HepG2 (cell line): ENCODE data around the gene DDX1. TPM values are rescaled to one million over a fixed set of nuclear protein-coding genes. Genes with fewer than 3 reads are reported as not detected.

Experiments used
- ATF1 ChIP-seq: IDR thresholded peaks from 2 replicates; pipeline ENCODE4 v1.6.1; 2016; ENCODE audit warnings: mild to moderate bottlenecking, control low read depth
- FIP1L1 ChIP-seq: fragments of 200-400 bp; formaldehyde crosslinking; IDR thresholded peaks from 2 replicates; pipeline ENCODE4 v1.6.1; 2018; ENCODE audit warnings: low read depth, mild to moderate bottlenecking, low read length, moderate library complexity, borderline replicate concordance; ENCODE audit not compliant: insufficient read depth
- IRF2 ChIP-seq: IDR thresholded peaks from 2 replicates; pipeline ENCODE4 v1.6.1; 2018; ENCODE audit warnings: missing genetic modification reagents, missing compliant biosample characterization
- MAFK ChIP-seq, 2 experiments: IDR thresholded peaks in 1 of 2; conservative IDR thresholded peaks in 1 of 2; 2 replicates each; pipeline ENCODE4 v1.6.1; 2011; ENCODE audit warnings: improper control_type of control experiment in 2 of 2, low read length in 2 of 2
- MZF1 ChIP-seq: sonication (generic); formaldehyde crosslinking; IDR thresholded peaks from 2 replicates; pipeline ENCODE4 v1.8.1; 2023; ENCODE audit warnings: mild to moderate bottlenecking, missing genetic modification reagents, borderline replicate concordance
- RAD51 ChIP-seq: fragments of 450-650 bp; IDR thresholded peaks from 2 replicates; pipeline ENCODE4 v1.6.1; 2016; ENCODE audit warnings: borderline replicate concordance
- SKI ChIP-seq: fragments of 450-650 bp; IDR thresholded peaks from one replicate; pipeline ENCODE4 v1.6.1; 2018; ENCODE audit warnings: mild to moderate bottlenecking; ENCODE audit not compliant: partially characterized antibody
- SOX5 ChIP-seq: IDR thresholded peaks from 2 replicates; pipeline ENCODE4 v1.6.1; 2016; ENCODE audit warnings: borderline replicate concordance
- TBX2 ChIP-seq: sonication (generic); formaldehyde crosslinking; IDR thresholded peaks from 2 replicates; pipeline ENCODE4 v1.5.0; 2020; ENCODE audit warnings: missing genetic modification reagents, mild to moderate bottlenecking, borderline replicate concordance
- TOPORS ChIP-seq: sonication (generic); formaldehyde crosslinking; IDR thresholded peaks from 2 replicates; pipeline ENCODE4 v1.8.0; 2023; ENCODE audit warnings: mild to moderate bottlenecking, missing genetic modification reagents
- ZBTB1 ChIP-seq: sonication (generic); formaldehyde crosslinking; IDR thresholded peaks from 2 replicates; pipeline ENCODE4 v1.4.0; 2020; ENCODE audit warnings: missing genetic modification reagents, borderline replicate concordance
- ZNF282 ChIP-seq: fragments of 450-650 bp; IDR thresholded peaks from 2 replicates; pipeline ENCODE4 v1.6.1; 2018; ENCODE audit not compliant: partially characterized antibody
- ZNF549 ChIP-seq: sonication (generic); formaldehyde crosslinking; IDR thresholded peaks from 2 replicates; pipeline ENCODE4 v1.5.0; 2020; ENCODE audit warnings: missing genetic modification reagents
- ZNF562 ChIP-seq: sonication (generic); formaldehyde crosslinking; IDR thresholded peaks from 2 replicates; pipeline ENCODE4 v1.8.0; 2022; ENCODE audit warnings: missing genetic modification reagents, borderline replicate concordance
- ZNF678 ChIP-seq: sonication (generic); formaldehyde crosslinking; IDR thresholded peaks from 2 replicates; pipeline ENCODE4 v1.4.0; 2020; ENCODE audit warnings: mild to moderate bottlenecking, missing genetic modification reagents
- polyA plus RNA-seq, 8 experiments: library from polyadenylated mRNA; depleted of rRNA in 3 of 8; stranded (reverse) in 7 of 8; unstranded in 1 of 8; fragments of >200 nt; fragmentation: Illumina TruSeq in 4 of 8; extraction: Trizol in 4 of 8; gene quantifications; 2 replicates each; pipeline versions ENCODE4 v1.2.1 to v1.2.3, GENCODE V29; 2011 to 2016; ENCODE audit warnings: low read depth in 4 of 8, missing spikeins in 1 of 8, mixed read lengths in 1 of 8; ENCODE audit not compliant: insufficient read depth in 1 of 8
- total RNA-seq, 5 experiments: library from RNA; depleted of rRNA; stranded (reverse); fragments of >200 nt; fragmentation: Illumina TruSeq; extraction: Trizol; gene quantifications; 2 replicates each; pipeline ENCODE4 v1.2.3, GENCODE V29; 2016; ENCODE audit warnings: low read depth in 1 of 5
- TF ChIP-seq, protein P1 (sequence below): sonication (generic); formaldehyde crosslinking; IDR thresholded peaks from 2 replicates; pipeline ENCODE4 v1.8.0; 2022; ENCODE audit warnings: mild to moderate bottlenecking, missing genetic modification reagents, borderline replicate concordance
- TF ChIP-seq, protein P2 (sequence below): sonication (generic); formaldehyde crosslinking; IDR thresholded peaks from 2 replicates; pipeline ENCODE4 v1.5.1; 2020; ENCODE audit warnings: mild to moderate bottlenecking, moderate library complexity, missing genetic modification reagents
- TF ChIP-seq, protein P3 (sequence below): fragments of 450-650 bp; IDR thresholded peaks from 2 replicates; pipeline ENCODE4 v1.6.1; 2017
- TF ChIP-seq, protein P4 (sequence below): IDR thresholded peaks from 2 replicates; pipeline ENCODE4 v1.4.0; 2020; ENCODE audit warnings: mild to moderate bottlenecking, missing genetic modification reagents

The DDX1 gene
- total and polyA plus RNA-seq, 2 of the 13 experiments (the other 11 are each of a cell fraction or from before 2014, with no cell fraction given), result 81.6 to 130 TPM

DNA sequence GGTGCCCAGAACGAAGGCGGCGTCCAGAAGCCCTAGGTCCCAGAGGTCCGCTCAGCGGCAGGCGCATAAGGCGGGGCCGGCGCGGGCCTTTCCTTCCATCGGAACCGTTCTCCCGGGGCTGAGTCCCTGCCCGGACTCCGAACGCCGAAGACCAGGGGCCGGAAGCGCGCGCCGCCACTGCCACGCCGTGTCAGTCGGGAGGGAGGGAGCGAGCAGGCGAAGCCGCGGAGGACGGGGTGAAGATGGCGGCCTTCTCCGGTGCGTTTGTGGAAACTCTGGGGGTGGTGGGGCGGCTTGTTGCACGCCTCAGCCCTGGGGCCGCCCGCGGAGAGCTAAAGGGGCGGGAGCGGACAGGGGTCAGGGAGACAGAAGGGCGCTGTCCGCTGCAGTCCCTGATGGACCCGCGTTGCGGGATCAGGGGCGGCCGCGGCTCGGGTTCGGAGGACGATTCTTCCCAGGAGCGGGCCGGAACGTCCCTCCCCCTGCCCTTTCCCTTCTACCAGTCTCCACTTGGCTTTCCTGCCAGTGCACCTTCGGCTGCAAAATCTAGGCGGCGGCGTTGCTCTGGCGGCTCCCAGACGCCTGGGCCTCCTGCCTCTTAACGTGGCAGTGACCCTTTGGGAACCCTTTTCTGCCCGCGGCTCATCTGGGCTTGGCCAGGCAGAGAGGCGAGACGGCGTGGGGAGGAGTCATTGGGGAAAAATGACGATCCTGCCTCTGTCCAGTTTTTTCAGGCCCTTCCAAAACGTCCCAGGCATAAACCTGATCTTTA is at the start of gene DDX1 (continued):
- TF ChIP-seq ZBTB1 (CRISPR knock-in tag) (peak; percentile 70), SKI (peak; percentile 79), FIP1L1 (no peak), ZNF282 (no peak), TOPORS (CRISPR knock-in tag) (peak; percentile 88; the same call in 1 of the 2 replicates), ZNF678 (CRISPR knock-in tag) (peak; percentile 80), IRF2 (CRISPR knock-in tag) (peak; percentile 99), ATF1 (no peak), TBX2 (peak; percentile 98), MAFK (conservative IDR thresholded peaks at IDR 0.05 in 1 of 2, IDR thresholded peaks at IDR 0.05 in 1 of 2; ENCODE audit: low read length in 2 of 2) (0 out of 4 replicates have a peak, but pooled peaks of 1 of the 2 experiments have one; percentile 3), RAD51 (no peak), MZF1 (CRISPR knock-in tag) (peak; percentile 95; the same call in 1 of the 2 replicates), ZNF562 (peak; percentile 80; the same call in 1 of the 2 replicates), ZNF549 (CRISPR knock-in tag) (0 out of 2 replicates have a peak, but pooled peaks have one; percentile 80), SOX5 (CRISPR knock-in tag) (peak; percentile 68; the same call in 1 of the 2 replicates)
- TF ChIP-seq, protein P1, sequence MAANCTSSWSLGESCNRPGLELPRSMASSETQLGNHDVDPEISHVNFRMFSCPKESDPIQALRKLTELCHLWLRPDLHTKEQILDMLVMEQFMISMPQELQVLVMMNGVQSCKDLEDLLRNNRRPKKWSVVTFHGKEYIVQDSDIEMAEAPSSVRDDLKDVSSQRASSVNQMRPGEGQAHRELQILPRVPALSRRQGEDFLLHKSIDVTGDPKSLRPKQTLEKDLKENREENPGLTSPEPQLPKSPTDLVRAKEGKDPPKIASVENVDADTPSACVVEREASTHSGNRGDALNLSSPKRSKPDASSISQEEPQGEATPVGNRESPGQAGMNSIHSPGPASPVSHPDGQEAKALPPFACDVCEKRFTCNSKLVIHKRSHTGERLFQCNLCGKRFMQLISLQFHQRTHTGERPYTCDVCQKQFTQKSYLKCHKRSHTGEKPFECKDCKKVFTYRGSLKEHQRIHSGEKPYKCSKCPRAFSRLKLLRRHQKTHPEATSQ (CRISPR knock-in tag), result no peak; the same call in 1 of the 2 replicates
- TF ChIP-seq, protein P2, sequence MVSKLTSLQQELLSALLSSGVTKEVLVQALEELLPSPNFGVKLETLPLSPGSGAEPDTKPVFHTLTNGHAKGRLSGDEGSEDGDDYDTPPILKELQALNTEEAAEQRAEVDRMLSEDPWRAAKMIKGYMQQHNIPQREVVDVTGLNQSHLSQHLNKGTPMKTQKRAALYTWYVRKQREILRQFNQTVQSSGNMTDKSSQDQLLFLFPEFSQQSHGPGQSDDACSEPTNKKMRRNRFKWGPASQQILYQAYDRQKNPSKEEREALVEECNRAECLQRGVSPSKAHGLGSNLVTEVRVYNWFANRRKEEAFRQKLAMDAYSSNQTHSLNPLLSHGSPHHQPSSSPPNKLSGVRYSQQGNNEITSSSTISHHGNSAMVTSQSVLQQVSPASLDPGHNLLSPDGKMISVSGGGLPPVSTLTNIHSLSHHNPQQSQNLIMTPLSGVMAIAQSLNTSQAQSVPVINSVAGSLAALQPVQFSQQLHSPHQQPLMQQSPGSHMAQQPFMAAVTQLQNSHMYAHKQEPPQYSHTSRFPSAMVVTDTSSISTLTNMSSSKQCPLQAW (CRISPR knock-in tag), result peak; percentile 95
- TF ChIP-seq, protein P3, sequence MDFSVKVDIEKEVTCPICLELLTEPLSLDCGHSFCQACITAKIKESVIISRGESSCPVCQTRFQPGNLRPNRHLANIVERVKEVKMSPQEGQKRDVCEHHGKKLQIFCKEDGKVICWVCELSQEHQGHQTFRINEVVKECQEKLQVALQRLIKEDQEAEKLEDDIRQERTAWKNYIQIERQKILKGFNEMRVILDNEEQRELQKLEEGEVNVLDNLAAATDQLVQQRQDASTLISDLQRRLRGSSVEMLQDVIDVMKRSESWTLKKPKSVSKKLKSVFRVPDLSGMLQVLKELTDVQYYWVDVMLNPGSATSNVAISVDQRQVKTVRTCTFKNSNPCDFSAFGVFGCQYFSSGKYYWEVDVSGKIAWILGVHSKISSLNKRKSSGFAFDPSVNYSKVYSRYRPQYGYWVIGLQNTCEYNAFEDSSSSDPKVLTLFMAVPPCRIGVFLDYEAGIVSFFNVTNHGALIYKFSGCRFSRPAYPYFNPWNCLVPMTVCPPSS, result no peak
- TF ChIP-seq, protein P4, sequence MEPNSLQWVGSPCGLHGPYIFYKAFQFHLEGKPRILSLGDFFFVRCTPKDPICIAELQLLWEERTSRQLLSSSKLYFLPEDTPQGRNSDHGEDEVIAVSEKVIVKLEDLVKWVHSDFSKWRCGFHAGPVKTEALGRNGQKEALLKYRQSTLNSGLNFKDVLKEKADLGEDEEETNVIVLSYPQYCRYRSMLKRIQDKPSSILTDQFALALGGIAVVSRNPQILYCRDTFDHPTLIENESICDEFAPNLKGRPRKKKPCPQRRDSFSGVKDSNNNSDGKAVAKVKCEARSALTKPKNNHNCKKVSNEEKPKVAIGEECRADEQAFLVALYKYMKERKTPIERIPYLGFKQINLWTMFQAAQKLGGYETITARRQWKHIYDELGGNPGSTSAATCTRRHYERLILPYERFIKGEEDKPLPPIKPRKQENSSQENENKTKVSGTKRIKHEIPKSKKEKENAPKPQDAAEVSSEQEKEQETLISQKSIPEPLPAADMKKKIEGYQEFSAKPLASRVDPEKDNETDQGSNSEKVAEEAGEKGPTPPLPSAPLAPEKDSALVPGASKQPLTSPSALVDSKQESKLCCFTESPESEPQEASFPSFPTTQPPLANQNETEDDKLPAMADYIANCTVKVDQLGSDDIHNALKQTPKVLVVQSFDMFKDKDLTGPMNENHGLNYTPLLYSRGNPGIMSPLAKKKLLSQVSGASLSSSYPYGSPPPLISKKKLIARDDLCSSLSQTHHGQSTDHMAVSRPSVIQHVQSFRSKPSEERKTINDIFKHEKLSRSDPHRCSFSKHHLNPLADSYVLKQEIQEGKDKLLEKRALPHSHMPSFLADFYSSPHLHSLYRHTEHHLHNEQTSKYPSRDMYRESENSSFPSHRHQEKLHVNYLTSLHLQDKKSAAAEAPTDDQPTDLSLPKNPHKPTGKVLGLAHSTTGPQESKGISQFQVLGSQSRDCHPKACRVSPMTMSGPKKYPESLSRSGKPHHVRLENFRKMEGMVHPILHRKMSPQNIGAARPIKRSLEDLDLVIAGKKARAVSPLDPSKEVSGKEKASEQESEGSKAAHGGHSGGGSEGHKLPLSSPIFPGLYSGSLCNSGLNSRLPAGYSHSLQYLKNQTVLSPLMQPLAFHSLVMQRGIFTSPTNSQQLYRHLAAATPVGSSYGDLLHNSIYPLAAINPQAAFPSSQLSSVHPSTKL, result peak; percentile 91
